Loucy (cell line): Measurements from ENCODE around the gene PRSS50.

Experiments used
- EZH2phosphoT487 ChIP-seq: fragments of 200-600 bp; IDR thresholded peaks from 2 replicates; pipeline ENCODE4 v1.6.1; 2018; ENCODE audit warnings: antibody characterized with exemption, mild to moderate bottlenecking, moderate library complexity, borderline replicate concordance
- TF ChIP-seq, protein P1 (sequence below): fragments of 200-600 bp; sonication (generic); conservative IDR thresholded peaks from 2 replicates; pipeline ENCODE4 v1.5.1; 2014; ENCODE audit warnings: mild to moderate bottlenecking, antibody characterized with exemption, low read length

DNA sequence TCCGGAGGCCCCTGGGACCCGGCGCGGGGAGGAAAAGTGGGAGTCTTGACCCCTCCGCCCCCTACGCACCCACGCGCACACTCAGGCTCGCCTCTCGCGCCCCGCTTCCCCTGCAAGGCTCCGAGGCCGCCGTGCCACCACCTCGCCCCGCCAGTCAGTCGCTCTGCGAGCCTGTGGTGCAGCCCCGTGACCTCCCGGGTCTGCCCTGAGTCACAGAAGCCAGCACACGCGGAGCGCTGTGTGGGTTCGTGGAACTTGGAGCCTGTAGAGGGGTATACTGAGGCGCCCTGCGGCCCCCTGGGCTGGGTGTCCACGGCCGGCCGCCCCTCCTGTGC is 23.8 kb downstream of the PRSS50 start:
- TF ChIP-seq, protein P1, sequence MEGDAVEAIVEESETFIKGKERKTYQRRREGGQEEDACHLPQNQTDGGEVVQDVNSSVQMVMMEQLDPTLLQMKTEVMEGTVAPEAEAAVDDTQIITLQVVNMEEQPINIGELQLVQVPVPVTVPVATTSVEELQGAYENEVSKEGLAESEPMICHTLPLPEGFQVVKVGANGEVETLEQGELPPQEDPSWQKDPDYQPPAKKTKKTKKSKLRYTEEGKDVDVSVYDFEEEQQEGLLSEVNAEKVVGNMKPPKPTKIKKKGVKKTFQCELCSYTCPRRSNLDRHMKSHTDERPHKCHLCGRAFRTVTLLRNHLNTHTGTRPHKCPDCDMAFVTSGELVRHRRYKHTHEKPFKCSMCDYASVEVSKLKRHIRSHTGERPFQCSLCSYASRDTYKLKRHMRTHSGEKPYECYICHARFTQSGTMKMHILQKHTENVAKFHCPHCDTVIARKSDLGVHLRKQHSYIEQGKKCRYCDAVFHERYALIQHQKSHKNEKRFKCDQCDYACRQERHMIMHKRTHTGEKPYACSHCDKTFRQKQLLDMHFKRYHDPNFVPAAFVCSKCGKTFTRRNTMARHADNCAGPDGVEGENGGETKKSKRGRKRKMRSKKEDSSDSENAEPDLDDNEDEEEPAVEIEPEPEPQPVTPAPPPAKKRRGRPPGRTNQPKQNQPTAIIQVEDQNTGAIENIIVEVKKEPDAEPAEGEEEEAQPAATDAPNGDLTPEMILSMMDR: no peak
- TF ChIP-seq EZH2phosphoT487: no peak
